DND-41 (cell line): Measurements from ENCODE around the gene TM9SF4.

ENCODE experiments used
- EZH2 ChIP-seq: IDR thresholded peaks from 3 replicates; pipeline ENCODE4 v1.6.1; 2012; ENCODE audit warnings: borderline replicate concordance, low read depth, mild to moderate bottlenecking, moderate library complexity, low read length, inconsistent platforms; ENCODE audit not compliant: severe bottlenecking
- TF ChIP-seq, protein P1 (sequence below): IDR thresholded peaks from 2 replicates; pipeline ENCODE4 v1.5.1; 2012; ENCODE audit warnings: borderline replicate concordance, low read length, moderate library complexity, mild to moderate bottlenecking; ENCODE audit not compliant: poor library complexity, severe bottlenecking; ENCODE audit errors: extremely low read depth

DNA sequence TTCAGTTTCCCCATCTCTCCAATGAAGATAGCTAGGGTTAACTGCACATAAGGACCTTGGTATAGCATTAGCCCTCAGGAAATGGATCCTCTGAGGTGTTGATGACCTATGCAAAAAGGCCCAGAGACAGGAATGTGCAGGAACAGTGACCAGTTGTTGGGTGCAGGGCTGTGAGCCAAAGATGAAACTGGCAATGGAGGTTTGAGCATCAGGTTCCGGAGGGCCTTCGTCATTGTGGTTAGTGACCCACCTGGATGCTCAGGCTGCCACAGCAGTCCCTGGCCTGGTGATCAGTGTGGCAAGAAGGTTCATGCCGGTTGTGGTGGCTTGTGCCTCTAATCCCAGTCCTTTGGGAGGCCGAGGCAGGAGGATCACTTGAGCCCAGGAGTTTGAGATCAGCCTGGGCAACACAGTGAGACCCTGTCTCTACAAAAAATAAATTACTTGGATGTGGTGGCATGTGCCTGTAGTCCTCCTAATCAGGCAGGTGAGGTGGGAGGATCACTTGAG, 43.7 kb downstream of the TM9SF4 start:
- TF ChIP-seq, protein P1, sequence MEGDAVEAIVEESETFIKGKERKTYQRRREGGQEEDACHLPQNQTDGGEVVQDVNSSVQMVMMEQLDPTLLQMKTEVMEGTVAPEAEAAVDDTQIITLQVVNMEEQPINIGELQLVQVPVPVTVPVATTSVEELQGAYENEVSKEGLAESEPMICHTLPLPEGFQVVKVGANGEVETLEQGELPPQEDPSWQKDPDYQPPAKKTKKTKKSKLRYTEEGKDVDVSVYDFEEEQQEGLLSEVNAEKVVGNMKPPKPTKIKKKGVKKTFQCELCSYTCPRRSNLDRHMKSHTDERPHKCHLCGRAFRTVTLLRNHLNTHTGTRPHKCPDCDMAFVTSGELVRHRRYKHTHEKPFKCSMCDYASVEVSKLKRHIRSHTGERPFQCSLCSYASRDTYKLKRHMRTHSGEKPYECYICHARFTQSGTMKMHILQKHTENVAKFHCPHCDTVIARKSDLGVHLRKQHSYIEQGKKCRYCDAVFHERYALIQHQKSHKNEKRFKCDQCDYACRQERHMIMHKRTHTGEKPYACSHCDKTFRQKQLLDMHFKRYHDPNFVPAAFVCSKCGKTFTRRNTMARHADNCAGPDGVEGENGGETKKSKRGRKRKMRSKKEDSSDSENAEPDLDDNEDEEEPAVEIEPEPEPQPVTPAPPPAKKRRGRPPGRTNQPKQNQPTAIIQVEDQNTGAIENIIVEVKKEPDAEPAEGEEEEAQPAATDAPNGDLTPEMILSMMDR = no peak
- no peak for TF ChIP-seq EZH2
